Measurements from ENCODE around the gene MAST2. TPM values are rescaled to one million over a fixed set of nuclear protein-coding genes. Genes with fewer than 3 reads are reported as not detected.

MAST2 gene
- total RNA-seq, 1 donor from 2014 or later, result 63.9 TPM

GRCh38 chr1:46039571-46040052 is 236.2 kb downstream of the MAST2 start:
- no peaks in the 10 kb centered on the region for H3K9me3 Mint-ChIP-seq (ENCODE audit: unreplicated experiment)
- no peak for TF ChIP-seq CTCF (IDR thresholded peaks at IDR 0.05)
- H3K27me3 Mint-ChIP-seq (ENCODE audit: unreplicated experiment), result no peaks in the 10 kb centered on the region

GRCh38 chr1:46041551-46041950 is 238.1 kb downstream of the MAST2 start:
- no peak for TF ChIP-seq CTCF (IDR thresholded peaks at IDR 0.05)
- Mint-ChIP-seq H3K36me3 (ENCODE audit: unreplicated experiment) (peaks cover 26% of the 10 kb centered on the region), H3K9me3 (ENCODE audit: unreplicated experiment) (no peaks in the 10 kb centered on the region), H3K27me3 (ENCODE audit: unreplicated experiment) (no peaks in the 10 kb centered on the region), H3K4me1 (ENCODE audit: unreplicated experiment) (peaks cover 11% of the 10 kb centered on the region), H3K27ac (ENCODE audit: unreplicated experiment) (no peak overlapping the region), H3K4me3 (ENCODE audit: unreplicated experiment) (no peak overlapping the region)
- DNase-seq (ENCODE audit: extremely low spot score, unreplicated experiment), result no peak

More at GRCh38 chr1:46039571-46040052, 236.2 kb downstream of the MAST2 start:
- no peak overlapping the region for H3K27ac Mint-ChIP-seq (ENCODE audit: unreplicated experiment)
- no peak overlapping the region for H3K4me3 Mint-ChIP-seq (ENCODE audit: unreplicated experiment)
- peaks cover 10% of the 10 kb centered on the region for H3K4me1 Mint-ChIP-seq (ENCODE audit: unreplicated experiment)
- no peak for DNase-seq (ENCODE audit: extremely low spot score, unreplicated experiment)
- H3K36me3 Mint-ChIP-seq (ENCODE audit: unreplicated experiment), result peaks cover 26% of the 10 kb centered on the region

- Mint-ChIP-seq H3K4me3 (ENCODE audit: unreplicated experiment) (no peak overlapping the region), H3K4me1 (ENCODE audit: unreplicated experiment) (peaks cover 15% of the 10 kb centered on the region), H3K27ac (ENCODE audit: unreplicated experiment) (no peak overlapping the region), H3K9me3 (ENCODE audit: unreplicated experiment) (no peaks in the 10 kb centered on the region), H3K27me3 (ENCODE audit: unreplicated experiment) (no peaks in the 10 kb centered on the region), H3K36me3 (ENCODE audit: unreplicated experiment) (peaks cover 26% of the 10 kb centered on the region)
- DNase-seq (ENCODE audit: extremely low spot score, unreplicated experiment), result no peak
- TF ChIP-seq CTCF (IDR thresholded peaks at IDR 0.05), result no peak
Measured at GRCh38 chr1:46041974-46042373, 238.6 kb downstream of the MAST2 start.

- H3K4me1 Mint-ChIP-seq (ENCODE audit: unreplicated experiment), result peaks cover 16% of the 10 kb centered on the region
- no peak overlapping the region for H3K27ac Mint-ChIP-seq (ENCODE audit: unreplicated experiment)
- DNase-seq (ENCODE audit: extremely low spot score, unreplicated experiment), result no peak
- H3K36me3 Mint-ChIP-seq (ENCODE audit: unreplicated experiment), result peaks cover 29% of the 10 kb centered on the region
- H3K9me3 Mint-ChIP-seq (ENCODE audit: unreplicated experiment), result no peaks in the 10 kb centered on the region
- H3K4me3 Mint-ChIP-seq (ENCODE audit: unreplicated experiment), result no peak overlapping the region
- H3K27me3 Mint-ChIP-seq (ENCODE audit: unreplicated experiment), result no peaks in the 10 kb centered on the region
- TF ChIP-seq CTCF (IDR thresholded peaks at IDR 0.05), result no peak
Measured at GRCh38 chr1:46043458-46044017, 240.1 kb downstream of the MAST2 start.

- Mint-ChIP-seq H3K27me3 (ENCODE audit: unreplicated experiment) (no peaks in the 10 kb centered on the region), H3K9me3 (ENCODE audit: unreplicated experiment) (no peaks in the 10 kb centered on the region), H3K4me1 (ENCODE audit: unreplicated experiment) (peaks cover 16% of the 10 kb centered on the region), H3K27ac (ENCODE audit: unreplicated experiment) (no peak overlapping the region), H3K4me3 (ENCODE audit: unreplicated experiment) (no peak overlapping the region), H3K36me3 (ENCODE audit: unreplicated experiment) (peaks cover 29% of the 10 kb centered on the region)
- no peak for DNase-seq (ENCODE audit: extremely low spot score, unreplicated experiment)
- no peak for TF ChIP-seq CTCF (IDR thresholded peaks at IDR 0.05)
Measured at GRCh38 chr1:46044116-46044515, 240.7 kb downstream of the MAST2 start.

Data from osteocyte (in vitro differentiated cells).